Coronary artery (tissue), 2 donors: ENCODE data around the gene ERC2.
"Not testable (repeated sequence)": the region's sequence is repeated elsewhere in the genome, so short reads cannot be mapped to it uniquely, and the experiment has no call there.

Experiments used
- DNase-seq: peaks from one replicate; pipeline ENCODE4 v3.0.0-alpha.2; 2017; ENCODE audit warnings: low spot score
- H3K27ac ChIP-seq, 2 donors: fragments of 200-600 bp; sonication (generic); one replicate each; pipeline ENCODE4 v1.5.1; 2016 to 2019
- H3K4me3 ChIP-seq: fragments of 200-600 bp; sonication (generic); 2 replicates; pipeline ENCODE4 v1.5.1; 2016; ENCODE audit warnings: mild to moderate bottlenecking, moderate library complexity
- TF ChIP-seq, protein P1 (sequence below): fragments of 200-600 bp; sonication (generic); IDR thresholded peaks from one replicate; pipeline ENCODE4 v1.5.1; 2019; ENCODE audit warnings: antibody characterized with exemption

The ERC2 gene

DNA sequence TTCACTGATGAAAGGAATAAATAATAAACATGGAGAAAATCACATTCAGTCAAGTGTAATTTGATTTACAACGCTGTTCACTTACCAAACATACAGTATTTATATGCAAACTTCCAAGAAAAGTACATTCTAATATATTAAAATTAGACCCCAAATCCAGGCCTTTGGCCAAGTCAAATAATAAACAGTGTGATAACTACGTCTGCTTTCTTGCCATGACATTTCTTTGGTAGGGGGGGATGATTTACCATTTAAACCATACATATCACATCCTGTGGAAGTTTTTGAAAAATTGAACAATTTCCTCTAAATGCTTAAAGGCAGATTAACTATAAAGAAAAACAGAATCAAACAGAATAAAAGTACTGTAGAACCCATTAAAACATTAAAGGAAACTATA lies 613.0 kb downstream of the ERC2 start:
- TF ChIP-seq, protein P1, sequence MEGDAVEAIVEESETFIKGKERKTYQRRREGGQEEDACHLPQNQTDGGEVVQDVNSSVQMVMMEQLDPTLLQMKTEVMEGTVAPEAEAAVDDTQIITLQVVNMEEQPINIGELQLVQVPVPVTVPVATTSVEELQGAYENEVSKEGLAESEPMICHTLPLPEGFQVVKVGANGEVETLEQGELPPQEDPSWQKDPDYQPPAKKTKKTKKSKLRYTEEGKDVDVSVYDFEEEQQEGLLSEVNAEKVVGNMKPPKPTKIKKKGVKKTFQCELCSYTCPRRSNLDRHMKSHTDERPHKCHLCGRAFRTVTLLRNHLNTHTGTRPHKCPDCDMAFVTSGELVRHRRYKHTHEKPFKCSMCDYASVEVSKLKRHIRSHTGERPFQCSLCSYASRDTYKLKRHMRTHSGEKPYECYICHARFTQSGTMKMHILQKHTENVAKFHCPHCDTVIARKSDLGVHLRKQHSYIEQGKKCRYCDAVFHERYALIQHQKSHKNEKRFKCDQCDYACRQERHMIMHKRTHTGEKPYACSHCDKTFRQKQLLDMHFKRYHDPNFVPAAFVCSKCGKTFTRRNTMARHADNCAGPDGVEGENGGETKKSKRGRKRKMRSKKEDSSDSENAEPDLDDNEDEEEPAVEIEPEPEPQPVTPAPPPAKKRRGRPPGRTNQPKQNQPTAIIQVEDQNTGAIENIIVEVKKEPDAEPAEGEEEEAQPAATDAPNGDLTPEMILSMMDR: no peak
- H3K4me3 ChIP-seq: no peak overlapping the region
- H3K27ac ChIP-seq: no peak overlapping the region
- DNase-seq: no peak

DNA sequence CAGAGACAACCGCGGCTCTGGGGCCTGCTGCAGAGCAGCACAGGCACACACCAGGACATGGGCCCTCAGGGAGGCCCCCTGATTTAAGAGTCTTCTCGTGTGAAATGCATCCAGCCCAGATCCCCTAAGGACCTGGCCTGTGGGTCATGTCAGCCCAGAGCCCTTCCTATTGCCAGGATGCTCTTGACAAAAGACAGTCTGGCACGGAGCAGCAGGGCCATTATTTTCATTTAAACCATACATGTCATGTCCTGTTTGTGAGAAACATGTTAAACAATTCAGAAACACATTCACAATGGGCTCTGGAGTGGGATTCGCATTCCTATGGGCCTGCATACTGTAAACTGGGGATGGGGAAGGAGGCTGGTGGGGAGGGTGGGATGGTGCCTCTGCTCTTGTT lies 613.8 kb downstream of the ERC2 start:
- TF ChIP-seq, protein P1: no peak
- no peak overlapping the region for H3K4me3 ChIP-seq
- no peak for DNase-seq
- no peak overlapping the region for H3K27ac ChIP-seq

DNA sequence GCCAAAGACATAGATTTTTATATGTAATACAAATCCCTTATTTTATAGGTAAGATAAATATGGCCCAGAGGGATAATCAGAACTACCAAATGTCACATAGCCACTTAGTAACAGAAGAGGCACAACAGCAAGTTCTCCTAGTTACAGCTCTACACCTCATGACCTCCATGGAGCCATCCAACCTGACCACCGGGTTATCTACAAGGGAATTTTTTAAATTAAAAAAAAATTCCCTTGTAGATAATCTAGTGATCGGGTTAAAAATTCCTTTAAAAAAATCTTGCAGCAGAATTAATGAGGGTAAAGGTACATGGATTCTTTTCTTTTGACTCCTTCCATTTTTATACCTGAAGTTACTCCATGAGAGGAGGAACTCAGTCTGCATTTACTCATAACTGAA lies 615.9 kb downstream of the ERC2 start:
- no peak overlapping the region for H3K4me3 ChIP-seq
- no peak for DNase-seq
- no peak overlapping the region for H3K27ac ChIP-seq
- TF ChIP-seq, protein P1: no peak

DNA sequence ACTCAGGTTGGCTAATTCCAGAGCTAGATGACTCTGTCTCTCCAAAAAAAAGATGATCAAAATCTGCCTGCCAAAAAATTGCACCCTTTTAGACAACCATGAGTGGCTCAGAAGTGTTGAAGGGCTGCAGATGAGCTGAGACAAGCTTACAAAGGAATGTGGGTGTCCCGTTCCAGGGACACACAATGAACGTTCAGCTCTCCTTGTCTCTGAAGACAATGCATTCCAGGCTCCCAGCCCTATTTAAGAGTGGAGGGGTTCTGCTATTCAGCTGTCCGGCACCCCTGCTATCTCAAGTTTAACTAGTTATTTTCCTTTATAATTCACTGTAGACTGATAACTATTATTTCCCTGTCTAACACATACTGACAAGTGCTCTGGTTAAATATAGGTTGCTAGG lies 626.1 kb downstream of the ERC2 start:
- DNase-seq: no peak
- H3K4me3 ChIP-seq: no peak overlapping the region
- no peak overlapping the region for H3K27ac ChIP-seq
- TF ChIP-seq, protein P1: no peak

DNA sequence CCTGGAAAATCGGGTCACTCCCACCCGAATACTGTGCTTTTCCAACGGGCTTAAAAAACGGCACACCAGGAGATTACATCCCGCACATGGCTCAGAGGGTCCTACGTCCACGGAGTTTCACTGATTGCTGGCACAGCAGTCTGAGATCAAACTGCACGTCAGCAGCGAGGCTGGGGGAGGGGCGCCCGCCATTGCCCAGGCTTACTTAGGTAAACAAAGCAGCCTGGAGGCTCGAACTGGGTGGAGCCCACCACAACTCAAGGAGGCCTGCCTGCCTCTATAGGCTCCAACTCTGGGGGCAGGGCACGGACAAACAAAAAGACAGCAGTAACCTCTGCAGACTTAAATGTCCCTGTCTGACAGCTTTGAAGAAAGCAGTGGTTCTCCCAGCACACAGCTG lies 636.4 kb downstream of the ERC2 start:
- not testable (repeated sequence) for H3K4me3 ChIP-seq, DNase-seq, H3K27ac ChIP-seq

DNA sequence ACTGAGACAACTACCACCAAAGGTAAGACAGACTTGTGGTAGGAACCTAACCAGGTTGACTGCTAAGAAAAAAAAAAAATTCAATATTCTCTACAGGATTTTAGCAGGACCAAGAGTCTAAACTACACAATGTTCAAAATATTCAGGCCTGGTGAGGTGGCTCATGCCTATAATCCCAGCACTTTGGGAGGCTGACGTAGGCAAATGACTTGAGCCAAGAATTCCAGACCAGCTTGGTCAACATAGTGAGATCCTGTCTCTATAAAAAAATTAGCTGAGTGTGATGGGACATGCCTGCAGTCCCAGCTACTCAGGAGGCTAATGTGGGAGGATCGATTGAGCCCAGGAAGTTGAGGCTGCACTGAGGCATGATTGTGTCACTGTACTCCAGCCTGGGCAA lies 639.6 kb downstream of the ERC2 start:
- H3K4me3 ChIP-seq: no peak overlapping the region
- no peak for DNase-seq
- no peak overlapping the region for H3K27ac ChIP-seq
- TF ChIP-seq, protein P1: no peak

DNA sequence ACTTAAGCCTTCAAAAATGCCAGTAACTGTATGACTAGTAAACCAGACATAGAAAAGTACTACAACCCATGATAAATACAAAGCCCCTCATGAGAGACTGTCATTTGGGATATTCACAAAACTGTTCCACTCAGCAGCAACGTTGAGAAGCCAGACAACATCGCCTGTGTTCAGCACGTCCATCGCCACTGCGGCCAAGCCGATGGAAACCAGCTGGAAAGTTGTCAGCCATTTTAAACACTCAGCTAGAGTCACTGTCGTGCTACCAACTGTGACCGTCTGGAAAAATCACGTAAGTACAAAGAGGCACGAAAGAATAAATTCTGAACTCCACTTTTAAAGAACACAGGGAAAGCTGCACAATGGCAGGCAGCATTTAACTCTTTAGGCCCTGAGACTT lies 640.5 kb downstream of the ERC2 start:
- Histone ChIP-seq H3K27ac (no peak overlapping the region), H3K4me3 (no peak overlapping the region)
- DNase-seq: no peak
- TF ChIP-seq, protein P1: no peak
